ENCODE measurements around the gene P2RX4.

DNA sequence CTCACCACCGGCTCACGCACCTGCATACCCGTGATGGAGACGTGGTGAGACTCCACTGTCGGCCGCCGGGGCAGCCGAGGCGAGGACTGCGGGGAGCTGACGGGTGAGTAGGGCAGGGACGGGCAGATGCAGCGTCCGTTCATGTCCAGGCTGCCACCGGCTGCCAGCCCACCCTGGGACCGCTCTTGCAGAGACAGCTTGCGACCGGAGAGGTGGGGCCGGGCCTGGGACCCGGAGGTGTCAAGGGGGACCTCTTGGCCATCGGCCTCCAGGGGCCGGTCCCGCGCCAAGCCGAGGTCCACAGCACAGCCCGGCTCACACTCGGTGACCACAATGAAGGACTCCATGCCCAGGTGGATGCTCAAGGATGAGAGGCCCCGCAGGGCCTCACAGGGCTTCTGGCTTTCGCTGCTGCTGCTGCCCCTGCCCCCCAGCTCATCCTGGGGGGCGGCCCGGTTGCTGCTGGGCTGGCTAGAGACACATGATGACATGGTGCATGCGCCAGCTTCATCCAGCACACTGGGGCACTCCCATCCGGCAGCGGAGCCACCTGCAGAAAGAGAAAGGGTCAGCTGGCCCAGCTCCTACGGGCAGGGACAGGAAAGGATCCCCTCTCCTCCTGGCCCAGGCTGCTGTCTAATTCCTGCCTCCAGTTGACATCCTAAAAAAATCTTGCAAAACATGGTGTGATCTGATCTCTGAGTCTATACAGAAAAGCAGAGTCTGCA lies 64.3 kb downstream of the P2RX4 start:
- TF ChIP-seq, protein P1, sequence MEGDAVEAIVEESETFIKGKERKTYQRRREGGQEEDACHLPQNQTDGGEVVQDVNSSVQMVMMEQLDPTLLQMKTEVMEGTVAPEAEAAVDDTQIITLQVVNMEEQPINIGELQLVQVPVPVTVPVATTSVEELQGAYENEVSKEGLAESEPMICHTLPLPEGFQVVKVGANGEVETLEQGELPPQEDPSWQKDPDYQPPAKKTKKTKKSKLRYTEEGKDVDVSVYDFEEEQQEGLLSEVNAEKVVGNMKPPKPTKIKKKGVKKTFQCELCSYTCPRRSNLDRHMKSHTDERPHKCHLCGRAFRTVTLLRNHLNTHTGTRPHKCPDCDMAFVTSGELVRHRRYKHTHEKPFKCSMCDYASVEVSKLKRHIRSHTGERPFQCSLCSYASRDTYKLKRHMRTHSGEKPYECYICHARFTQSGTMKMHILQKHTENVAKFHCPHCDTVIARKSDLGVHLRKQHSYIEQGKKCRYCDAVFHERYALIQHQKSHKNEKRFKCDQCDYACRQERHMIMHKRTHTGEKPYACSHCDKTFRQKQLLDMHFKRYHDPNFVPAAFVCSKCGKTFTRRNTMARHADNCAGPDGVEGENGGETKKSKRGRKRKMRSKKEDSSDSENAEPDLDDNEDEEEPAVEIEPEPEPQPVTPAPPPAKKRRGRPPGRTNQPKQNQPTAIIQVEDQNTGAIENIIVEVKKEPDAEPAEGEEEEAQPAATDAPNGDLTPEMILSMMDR (conservative IDR thresholded peaks at IDR 0.05; ENCODE audit: low read depth, low read length) = no peak
- no peak for TF ChIP-seq BHLHE40 (IDR thresholded peaks at IDR 0.05; ENCODE audit: low read depth, low read length)
- no peak for TF ChIP-seq POLR2A (IDR thresholded peaks at IDR 0.05; ENCODE audit: low read depth, low read length)
- TF ChIP-seq CEBPB (IDR thresholded peaks at IDR 0.05; ENCODE audit: low read depth, low read length) = no peak
- TF ChIP-seq RCOR1 (IDR thresholded peaks at IDR 0.05; ENCODE audit: insufficient replicate concordance, low read length) = no peak
- no peak for TF ChIP-seq MXI1 (IDR thresholded peaks at IDR 0.05; ENCODE audit: borderline replicate concordance, low read depth, low read length)
- no peak for TF ChIP-seq SMC3 (IDR thresholded peaks at IDR 0.05; ENCODE audit: low read depth, low read length)
- no peak for TF ChIP-seq RFX5 (IDR thresholded peaks at IDR 0.05; ENCODE audit: low read depth, low read length)
- no peak for TF ChIP-seq FOS (IDR thresholded peaks at IDR 0.05; ENCODE audit: low read depth, low read length)
- TF ChIP-seq, protein P2, sequence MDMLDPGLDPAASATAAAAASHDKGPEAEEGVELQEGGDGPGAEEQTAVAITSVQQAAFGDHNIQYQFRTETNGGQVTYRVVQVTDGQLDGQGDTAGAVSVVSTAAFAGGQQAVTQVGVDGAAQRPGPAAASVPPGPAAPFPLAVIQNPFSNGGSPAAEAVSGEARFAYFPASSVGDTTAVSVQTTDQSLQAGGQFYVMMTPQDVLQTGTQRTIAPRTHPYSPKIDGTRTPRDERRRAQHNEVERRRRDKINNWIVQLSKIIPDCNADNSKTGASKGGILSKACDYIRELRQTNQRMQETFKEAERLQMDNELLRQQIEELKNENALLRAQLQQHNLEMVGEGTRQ (IDR thresholded peaks at IDR 0.05; ENCODE audit: low read depth, low read length) = no peak
- no peak for TF ChIP-seq RAD21 (IDR thresholded peaks at IDR 0.05; ENCODE audit: low read length)
- TF ChIP-seq NFE2L2 (IDR thresholded peaks at IDR 0.05; ENCODE audit: low read depth, low read length) = no peak
